Measurements from ENCODE around the gene STIM1.

DNA sequence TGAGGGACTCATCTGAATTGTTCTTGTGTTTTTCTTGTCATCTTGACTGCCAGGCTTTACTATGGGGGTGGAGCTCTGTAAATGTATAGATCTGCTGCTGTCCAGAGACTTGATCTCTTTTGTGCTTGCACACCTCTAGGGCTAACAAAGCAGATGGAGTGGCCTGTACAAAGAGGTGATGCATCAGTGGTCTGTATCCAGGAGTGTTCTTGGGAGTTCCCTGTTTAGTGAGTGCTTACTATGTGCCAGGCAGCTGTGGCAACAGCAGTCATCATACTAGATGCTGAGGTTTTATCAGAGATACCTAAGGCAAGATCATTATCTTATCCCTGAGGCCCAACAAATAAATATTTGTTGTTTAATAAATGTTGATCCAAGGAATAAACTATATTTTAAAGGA, 33.4 kb downstream of the STIM1 start:
- TF ChIP-seq, protein P1, sequence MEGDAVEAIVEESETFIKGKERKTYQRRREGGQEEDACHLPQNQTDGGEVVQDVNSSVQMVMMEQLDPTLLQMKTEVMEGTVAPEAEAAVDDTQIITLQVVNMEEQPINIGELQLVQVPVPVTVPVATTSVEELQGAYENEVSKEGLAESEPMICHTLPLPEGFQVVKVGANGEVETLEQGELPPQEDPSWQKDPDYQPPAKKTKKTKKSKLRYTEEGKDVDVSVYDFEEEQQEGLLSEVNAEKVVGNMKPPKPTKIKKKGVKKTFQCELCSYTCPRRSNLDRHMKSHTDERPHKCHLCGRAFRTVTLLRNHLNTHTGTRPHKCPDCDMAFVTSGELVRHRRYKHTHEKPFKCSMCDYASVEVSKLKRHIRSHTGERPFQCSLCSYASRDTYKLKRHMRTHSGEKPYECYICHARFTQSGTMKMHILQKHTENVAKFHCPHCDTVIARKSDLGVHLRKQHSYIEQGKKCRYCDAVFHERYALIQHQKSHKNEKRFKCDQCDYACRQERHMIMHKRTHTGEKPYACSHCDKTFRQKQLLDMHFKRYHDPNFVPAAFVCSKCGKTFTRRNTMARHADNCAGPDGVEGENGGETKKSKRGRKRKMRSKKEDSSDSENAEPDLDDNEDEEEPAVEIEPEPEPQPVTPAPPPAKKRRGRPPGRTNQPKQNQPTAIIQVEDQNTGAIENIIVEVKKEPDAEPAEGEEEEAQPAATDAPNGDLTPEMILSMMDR (IDR thresholded peaks at IDR 0.05; ENCODE audit: borderline replicate concordance, extremely low read depth, low read length, poor library complexity, severe bottlenecking) = no peak
- TF ChIP-seq EZH2 (IDR thresholded peaks at IDR 0.05; ENCODE audit: borderline replicate concordance, low read depth, low read length, severe bottlenecking) = no peak

All from DND-41 (cell line).